Left ventricle myocardium superior (tissue), 1 donor: ENCODE data around the gene RFX2. TPM values are rescaled to one million over a fixed set of nuclear protein-coding genes. Genes with fewer than 3 reads are reported as not detected.
"Not testable (repeated sequence)": the region's sequence is repeated elsewhere in the genome, so short reads cannot be mapped to it uniquely, and the experiment has no call there.

Source experiments
- ATAC-seq: fragments of 200-7000 bp; cut with Tn5 transposase; one replicate; pipeline ENCODE4 v1.9.1; 2020; ENCODE audit warnings: mild to moderate bottlenecking, moderate library complexity
- DNase-seq: peaks from one replicate; pipeline ENCODE4 v3.0.0-alpha.2; 2020
- intact Hi-C: fragments of 100-400 bp; cut with micrococcal nuclease; formaldehyde crosslinking; loops from one replicate; pipeline ENCODE4 v1.11.0; 2022
- total RNA-seq: library from RNA; stranded (reverse); fragmentation: NEBNext Ultra II Directional; extraction: Animal tissue kit (Norgen Biotek cat#: 25700); gene quantifications from one replicate; pipeline ENCODE4 v1.2.1, GENCODE V29; 2021
- donor health status: DM: no; HTN: yes; CAD: no; lungs with severe emphysema.

The RFX2 gene
- total RNA-seq, 1 donor from 2014 or later: 4.8 TPM

DNA sequence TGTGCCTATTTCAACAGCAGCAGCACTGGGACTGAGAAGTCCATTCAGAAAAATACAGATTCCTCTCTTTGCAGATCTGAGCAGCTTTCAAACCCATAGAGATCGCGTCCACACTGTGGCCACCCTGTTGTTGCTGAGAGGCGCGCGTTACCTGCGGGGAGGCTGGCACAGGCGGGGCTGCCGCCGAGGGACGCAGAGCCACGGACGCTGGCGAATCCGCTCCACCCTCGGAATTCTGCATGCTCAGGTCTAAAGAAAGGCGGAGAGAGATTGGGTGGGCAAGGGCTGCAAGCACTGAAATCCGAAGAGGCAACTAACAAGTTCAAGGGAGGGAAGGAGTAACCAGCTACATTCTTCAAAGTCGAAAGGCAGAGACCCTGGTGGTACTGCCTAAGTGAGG lies 63.0 kb downstream of the RFX2 start:
- ATAC-seq (no peak), DNase-seq (no peak)
- intact Hi-C loops: no loop called here

DNA sequence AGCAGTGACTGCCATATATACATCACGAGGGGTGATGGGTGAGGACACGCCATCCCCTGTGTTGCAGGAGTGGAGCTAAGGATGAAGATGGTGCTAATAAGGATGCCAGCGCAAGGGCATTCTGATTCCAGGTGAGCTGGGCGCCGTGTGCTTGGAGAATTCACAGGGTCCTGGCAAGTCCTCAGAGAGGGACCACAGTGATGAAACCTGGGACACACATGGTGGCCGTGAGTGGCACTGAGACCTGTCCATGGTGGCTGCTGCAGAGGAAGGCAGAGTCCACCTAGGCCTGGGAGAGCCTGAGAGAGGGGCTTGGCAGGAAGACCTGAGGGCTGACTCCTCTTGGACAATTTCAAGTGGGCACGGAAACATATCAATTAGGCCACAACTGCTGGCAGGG lies 65.2 kb downstream of the RFX2 start:
- DNase-seq (no peak), ATAC-seq (no peak)
- intact Hi-C loops: no loop called here

DNA sequence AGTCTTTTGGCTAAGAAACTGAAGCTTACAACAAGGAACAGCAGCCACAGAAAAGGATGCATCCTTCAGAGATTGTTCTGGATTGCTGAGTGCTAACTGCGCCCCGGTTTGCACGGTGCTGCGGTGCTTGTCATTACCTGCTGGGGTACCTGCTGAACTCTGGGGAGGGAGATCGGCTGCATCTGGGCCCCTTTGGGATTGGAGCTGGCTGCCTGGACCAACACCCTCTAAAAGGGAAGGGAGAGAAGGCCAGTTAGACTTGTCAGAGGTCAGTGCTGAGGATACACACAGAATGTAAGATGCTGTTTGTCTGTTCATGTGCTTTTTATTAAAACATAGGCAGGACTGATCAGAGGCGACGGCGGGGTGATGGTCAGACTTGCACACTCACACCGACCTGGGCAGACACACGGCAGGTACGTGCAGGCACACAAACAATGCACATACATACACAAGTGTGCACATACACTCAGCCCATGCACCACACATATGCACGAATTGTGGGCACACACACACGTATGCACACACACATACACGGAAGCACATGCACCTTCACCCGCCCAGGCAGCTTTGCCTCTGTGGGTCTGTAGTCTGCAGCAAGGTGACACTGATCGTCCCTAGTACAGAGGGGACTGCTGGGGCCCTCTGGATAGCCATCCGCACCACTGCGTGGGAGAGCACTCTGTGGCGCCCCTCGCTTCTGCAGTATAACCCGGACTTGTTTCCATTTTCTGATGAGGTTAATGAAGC lies 66.1 kb downstream of the RFX2 start:
- DNase-seq: peak; percentile 8
- intact Hi-C loops: no loop called here
- ATAC-seq: no peak

DNA sequence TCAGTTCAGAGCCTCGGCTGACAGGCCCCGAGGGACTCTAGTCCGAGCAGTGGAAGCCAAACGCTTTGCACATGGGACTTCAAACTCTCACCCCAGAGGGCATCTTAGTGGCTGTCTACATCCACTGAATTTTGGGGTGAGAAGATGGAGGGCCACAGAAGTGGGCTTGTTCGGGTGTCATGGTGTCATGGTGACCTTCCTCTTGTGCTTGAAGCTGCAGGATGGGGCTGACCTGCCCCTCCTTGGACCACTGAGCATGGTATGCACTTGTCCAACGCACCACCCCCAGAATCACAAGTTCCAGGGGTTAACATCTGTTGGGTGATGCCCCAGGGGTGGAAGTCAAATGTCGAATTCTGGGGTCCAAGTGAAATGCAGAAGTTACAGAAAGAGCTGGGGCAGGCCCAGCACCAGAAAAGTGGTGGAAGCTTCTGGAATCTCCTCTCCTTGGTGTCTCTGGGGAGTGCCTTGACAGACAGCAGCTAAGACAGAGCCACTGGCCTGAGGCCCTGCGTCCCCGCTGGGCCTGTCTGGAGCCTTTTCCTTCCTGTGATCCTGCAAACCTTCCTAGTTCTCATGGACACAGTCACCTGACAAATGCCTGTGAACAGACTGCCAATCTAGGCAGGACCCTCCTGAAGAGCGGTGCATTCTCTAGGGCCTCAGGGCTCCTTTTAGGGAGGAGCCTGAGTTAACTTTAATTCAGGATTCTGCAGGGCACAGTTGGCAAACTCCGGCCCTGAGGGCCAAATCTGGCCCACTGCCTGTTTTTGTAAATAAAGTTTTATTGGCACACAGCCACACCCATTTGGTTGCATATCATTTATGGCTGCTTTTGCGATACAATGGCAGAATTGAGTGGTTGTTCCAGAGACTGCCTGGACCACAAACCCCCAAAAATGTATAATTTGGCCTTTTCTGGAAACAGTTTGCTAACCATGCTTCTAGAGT lies 67.2 kb downstream of the RFX2 start:
- intact Hi-C loops: no loop called here
- DNase-seq (peak; percentile 12), ATAC-seq (no peak)

DNA sequence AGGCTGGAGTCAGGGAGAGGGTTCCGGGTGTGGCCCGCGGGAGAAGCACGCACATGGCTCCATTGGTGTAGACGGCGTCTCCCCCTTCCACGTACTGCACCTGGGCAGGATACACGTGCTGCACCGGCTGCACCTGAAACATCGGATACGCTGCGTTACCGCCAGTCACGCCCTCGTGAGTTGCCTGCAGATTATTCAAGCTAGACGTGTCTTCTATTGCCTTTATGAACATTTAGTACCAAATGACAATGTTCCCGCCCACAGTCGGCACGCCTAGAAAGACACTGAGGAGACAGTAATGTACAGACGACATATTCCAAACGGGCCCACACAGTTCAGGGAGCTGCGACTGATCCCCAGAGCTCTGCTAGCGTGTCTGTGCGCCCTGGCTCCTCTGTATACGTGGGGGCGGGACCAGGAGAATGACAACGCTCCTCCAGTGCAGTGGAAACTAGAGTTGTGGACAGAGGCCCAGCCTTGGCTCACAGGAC lies 68.3 kb downstream of the RFX2 start:
- intact Hi-C loops: no loop called here
- peak; percentile 29 for DNase-seq
- no peak for ATAC-seq

DNA sequence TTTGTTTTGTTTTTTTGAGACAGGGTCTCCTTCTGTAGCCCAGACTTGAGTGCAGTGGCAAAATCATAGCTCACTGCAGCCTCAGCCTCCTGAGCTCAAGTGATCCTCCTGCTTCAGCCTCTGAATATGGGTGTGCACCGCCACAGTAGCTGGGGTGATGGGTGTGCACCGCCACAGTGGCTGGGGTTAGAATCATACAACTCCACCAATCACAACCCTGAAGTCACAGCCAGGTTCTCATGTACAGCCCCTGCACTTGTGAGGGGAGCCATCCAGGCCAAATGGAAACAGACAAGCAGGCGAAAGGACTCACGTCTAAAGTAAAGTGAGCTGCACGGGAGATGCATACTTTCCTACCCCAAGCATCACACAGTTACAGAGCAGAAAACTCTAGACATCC lies 69.2 kb downstream of the RFX2 start:
- DNase-seq (peak; percentile 5), ATAC-seq (no peak)
- intact Hi-C loops: no loop called here

DNA sequence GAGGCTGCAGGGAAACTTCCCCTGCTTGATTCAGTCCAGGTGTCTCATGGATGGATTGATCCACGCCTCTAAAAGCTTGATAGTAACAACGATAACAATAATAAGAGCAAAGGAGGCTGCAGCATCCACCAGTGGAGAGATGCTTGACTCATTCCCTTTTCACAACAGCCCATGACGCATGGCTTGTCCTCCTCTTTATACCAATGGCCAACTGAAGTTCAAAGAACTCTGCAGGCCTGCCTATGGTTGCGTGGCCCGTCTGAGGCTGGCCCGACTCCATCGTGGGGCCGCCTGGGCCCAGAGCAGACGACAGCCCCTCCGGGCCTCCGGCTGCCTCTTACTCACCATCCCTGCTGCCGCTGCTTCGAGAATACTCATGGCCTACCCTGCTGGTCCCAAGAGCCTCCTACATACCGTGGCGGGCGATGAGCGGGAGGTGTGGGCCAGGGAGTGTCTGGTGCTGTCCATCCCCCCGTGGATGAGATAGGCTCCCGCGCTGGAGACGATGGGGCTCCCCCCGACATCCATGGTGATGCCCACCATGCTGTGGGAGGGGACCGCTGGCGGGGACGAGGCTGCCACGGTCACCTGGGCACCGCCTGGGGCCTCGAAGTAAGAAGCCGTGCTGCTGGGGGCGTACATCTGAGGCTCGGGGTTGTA lies 70.6 kb downstream of the RFX2 start:
- DNase-seq (peak; percentile 26), ATAC-seq (no peak)
- intact Hi-C loops: no loop called here

DNA sequence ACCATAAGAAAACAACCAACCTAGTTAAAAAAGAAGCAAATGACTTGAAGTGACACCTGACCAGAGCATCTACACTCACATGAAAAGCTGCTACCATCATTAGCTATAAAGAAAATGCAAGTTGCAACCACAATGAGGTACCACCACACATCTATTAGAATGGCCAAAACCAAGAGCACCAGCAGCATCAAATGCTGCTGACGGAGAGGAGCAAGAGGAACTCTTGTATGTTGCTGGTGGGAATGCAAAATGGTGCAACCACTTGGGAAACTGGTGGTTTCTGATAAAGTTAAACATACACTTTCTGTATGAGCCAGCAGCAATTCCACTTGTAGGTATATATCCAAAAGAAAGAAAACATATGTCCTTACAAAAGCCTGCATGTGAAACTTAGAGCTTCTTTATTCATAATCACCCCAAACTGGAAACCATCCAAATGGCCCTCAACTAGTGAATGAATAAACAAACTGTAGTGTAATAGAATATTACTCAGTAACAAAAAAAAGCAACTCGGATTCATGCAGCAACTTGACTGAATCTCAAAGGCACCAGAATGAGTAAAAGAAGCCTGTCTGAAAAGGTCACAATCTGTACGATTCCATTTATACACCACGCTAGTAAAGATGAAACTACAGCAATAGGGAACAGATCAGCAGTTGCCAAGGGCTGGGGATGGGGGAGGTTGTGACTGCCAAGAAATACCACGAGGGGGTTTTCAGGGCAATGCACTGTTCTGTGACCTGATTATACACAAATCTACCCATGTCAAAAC lies 71.5 kb downstream of the RFX2 start:
- intact Hi-C loops: no loop called here
- no peak for DNase-seq
- ATAC-seq: no peak

DNA sequence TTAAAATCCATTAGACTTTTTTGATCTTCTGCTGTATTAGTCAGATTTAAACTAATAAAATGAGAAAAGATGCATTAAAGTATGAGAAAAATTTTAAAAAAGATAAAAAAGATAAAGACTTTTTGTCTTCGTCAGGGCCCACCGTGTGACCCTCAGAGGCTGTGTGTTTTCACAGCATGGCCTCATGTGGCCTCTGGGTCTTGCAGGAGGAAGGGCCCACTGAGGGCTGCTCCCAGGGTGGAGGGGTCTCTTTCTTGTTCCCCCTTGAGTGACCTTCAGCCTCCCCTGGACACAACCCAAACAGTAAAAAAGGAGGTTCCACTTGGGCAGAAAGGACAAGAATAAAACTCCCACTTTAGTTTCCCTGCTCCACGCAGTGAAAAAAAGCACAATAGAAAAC lies 75.3 kb downstream of the RFX2 start:
- DNase-seq: no peak

DNA sequence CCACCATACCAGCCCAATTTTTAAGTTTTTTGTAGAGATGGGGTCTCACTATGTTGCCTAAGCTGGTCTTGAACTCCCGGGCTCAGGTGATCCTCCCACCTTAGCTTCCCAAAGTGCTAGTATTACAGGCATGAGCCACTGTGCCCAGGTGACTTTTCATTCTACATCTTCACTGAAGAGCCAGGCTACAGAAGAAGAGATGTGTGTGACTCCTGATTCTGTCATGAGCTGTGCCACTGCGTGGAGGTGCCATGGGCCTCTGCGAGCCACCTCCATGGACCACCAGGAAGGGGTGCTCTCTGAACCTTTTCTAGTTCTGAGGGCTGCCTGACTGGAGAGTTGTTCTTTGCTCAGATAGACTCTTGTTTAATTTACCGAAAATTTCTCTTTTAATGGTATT lies 75.8 kb downstream of the RFX2 start:
- no peak for ATAC-seq
- peak; percentile 4 for DNase-seq
- intact Hi-C loops: no loop called here

More for the DNA sequence above, 75.3 kb downstream of the RFX2 start:
- no peak for ATAC-seq
- intact Hi-C loops: no loop called here

DNA sequence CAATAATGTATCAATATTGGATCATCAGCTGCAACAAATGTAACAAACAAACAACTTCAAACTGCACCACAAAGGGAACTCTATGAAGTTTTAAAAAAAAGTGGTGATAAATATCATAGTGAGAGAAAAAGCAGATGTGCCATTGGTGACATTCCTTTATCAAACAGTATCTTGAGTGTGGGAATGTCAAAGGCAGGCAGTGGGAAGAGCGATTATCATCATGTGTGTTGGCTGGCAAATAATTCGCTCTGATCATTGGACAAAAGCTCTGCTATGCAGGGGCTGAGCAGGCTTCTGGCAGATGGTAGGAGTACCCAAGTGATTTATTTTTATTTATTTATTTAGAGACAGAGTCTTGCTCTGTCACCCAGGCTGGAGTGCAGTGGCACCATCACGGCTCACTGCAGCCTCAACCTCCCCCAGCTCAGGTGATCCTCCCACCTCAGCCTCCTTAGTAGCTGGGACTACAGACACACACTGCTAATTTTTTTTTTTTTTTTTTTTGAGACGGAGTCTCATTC lies 76.5 kb downstream of the RFX2 start:
- intact Hi-C loops: no loop called here
- no peak for DNase-seq
- no peak for ATAC-seq

DNA sequence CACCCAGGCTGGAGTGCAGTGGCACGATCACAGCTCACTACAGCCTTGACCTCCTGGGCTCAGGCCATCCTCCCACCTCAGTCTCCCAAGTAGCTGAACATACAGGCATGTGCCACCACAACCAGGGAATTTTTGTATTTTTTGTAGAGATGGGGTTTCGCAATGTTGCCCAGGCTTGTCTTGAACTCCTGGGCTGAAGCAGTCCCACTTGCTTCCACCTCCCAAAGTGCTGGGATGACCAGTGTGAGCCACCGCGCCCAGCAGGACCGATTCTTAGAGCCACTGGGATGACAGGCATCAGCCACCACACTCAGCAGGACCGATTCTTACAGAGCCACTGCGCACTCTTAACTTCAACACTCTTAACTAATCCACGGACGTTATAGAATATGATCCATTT lies 77.5 kb downstream of the RFX2 start:
- peak; percentile 13 for DNase-seq

DNA sequence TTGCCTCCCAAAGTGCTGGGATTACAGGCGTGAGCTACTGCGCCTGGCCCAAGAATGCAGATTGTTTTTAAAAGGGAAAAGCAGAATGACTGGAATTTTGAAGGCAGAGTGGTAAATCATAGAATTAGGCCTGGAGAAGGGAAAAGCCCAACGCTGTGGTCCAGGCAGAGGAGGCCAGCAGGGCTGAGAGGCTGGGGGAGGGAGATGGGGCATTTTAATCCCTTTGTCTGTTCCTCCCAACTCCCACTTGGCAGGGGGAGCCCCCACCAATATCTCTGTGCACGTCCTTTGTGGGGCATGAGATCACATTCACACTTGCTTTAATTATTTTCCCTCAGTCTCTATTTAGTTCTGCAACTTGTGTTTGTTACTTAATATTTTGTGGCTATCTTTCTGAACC lies 77.9 kb downstream of the RFX2 start:
- intact Hi-C loops: no loop called here

More for the DNA sequence above, 77.5 kb downstream of the RFX2 start:
- intact Hi-C loops: no loop called here
- no peak for ATAC-seq

DNA sequence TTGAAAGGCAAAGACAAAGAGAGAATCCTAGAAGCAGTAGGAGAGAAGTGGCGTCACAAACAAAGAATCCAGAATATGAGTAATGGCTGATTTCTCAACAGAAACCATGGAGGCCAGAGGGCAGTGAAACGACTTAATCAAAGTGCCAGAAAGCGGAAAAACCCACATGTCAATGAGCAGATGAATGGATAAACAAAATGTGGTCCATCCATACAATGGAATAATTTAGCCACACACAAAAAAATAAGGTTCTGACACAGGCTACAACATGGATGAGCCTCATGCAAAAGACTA lies 80.1 kb downstream of the RFX2 start:
- intact Hi-C loops: no loop called here
- DNase-seq: no peak
- ATAC-seq: no peak

More for the DNA sequence above, 77.9 kb downstream of the RFX2 start:
- ATAC-seq: no peak
- peak; percentile 3 for DNase-seq

DNA sequence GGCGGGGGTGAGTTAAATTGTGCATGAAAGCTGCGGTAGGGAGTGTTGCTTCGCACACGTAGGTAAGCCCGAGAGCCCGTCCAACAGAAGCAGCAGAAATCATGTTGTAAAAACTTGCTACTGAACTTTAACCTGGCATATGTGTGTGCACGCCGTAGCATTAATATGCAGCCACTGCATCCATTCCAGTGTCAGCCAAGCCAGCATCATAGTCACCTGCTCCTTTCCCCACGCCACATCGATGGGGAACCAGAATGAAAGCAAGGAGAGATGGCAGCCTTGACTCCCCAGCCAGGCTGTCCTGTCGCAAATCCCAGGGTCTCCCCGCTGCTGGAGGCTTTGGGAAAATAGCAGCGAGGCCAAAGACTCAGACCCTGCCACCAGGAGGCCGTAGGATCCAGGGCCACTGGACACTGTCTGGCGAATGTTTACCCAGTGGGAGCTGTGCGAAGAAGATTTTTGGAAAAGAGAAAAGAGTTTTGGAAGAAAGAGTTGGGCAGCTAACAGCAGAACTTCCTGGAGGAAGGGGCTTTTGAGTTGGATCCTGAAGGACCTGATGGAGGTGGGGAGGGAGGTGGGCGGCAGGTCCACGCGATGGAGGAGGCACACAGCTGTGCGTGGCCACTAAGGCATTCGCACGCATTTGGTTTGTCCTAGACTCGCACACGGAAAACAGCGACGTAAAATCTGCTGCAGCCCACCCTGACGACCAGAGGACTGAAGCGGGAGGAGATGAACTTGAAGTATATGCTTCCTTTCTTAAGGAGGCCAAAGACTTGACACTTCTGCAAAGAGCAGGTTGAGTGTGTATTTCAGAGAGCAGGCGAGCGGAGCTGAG lies 83.7 kb downstream of the RFX2 start:
- ATAC-seq (no peak), DNase-seq (peak; percentile 4)
- intact Hi-C loops: no loop called here

DNA sequence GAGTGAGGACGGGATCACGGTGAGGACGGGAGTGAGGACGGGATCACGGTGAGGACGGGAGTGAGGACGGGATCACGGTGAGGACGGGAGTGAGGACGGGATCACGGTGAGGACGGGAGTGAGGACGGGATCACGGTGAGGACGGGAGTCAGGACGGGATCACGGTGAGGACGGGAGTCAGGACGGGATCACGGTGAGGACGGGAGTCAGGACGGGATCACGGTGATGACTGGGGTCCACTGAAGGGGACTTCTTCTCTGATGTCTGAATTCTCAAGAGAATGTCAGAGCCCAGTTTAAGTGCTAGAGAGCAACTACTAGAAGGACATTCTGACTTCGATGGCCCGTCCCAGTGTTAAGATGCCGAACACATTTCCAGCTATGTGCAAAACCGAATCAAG lies 85.5 kb downstream of the RFX2 start:
- DNase-seq, intact Hi-C loops, ATAC-seq: not testable (repeated sequence)

DNA sequence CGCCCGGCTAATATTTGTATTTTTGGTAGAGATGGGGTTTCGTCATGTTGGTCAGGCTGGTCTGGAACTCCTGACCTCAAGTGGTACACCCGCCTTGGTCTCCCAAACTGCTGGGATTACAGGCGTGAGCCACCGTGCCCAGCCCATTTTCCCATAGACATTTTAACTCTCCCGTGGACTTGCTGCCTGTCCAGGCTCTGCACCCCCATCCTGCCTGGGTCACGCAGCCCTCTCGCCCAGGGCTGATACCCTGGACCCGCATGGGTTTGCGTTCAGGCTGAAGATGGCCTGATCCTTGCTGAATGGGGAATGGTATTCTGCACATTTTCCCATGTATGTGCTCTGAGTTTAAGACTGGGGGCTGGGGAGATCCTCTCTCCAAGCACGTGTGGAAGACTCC lies 86.4 kb downstream of the RFX2 start:
- no peak for ATAC-seq
- intact Hi-C loops: loop anchor here (2.0 kb wide), 1 partner anchor 37 kb away; no protein-coding TSS in a partner anchor
- no peak for DNase-seq

DNA sequence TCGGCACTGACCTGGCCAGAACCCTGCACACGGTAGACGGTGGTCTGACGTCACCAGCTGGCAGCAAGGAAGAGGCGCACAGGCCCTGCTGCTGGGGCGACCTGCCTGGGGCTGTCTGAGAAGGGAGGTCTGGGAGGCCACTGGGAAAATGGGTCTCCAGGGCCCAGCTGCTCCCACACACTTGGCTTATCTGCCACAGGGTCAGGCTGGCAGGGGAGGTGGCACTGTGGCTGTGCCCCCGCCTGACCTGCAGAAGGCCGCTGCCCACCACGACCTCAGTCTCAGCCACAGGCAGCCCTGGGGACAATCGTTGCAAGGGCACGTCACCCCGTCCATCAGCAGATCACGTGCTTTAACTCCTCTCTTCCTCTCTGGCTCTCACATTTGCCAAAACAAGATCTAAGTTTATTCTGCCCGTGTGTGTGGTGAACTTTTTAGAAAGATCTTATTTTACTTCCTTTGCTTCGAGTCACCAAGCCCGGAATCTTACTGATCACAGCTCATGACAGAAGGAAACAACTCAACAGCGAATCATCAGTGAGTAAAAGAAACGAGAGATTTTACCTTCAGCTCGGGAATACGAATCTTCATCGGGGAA lies 87.1 kb downstream of the RFX2 start:
- DNase-seq (no peak), ATAC-seq (peak; percentile 13)
- intact Hi-C loops: loop anchor here (2.0 kb wide), 1 partner anchor 36 kb away; no protein-coding TSS in a partner anchor
